ENCODE results near the gene SLC25A45.

The SLC25A45 gene

DNA sequence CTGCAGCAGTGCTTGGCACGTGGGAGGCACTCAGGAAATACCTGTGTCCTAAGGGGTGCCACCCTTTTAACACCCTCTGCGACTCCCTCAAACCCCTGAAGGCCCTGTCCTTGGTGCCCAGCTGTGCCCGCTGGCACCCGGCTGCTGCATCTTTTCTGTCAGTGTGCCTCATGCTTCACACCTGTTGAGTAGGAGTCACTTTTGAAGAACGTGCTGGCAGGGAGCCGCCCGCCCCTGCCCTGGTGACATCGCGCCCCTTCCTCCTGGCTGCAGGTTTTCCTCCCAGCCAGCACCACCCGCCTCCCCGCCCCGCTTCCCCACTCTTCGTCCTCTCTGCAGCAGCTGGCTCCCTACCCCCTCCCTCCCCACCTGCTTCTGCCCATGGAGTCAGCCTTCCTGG, 21.8 kb upstream of the SLC25A45 start:
- no peak for TF ChIP-seq POU6F1 (CRISPR knock-in tag; IDR thresholded peaks at IDR 0.05; ENCODE audit: borderline replicate concordance, low read depth)
- TF ChIP-seq ZFP30 (CRISPR knock-in tag; IDR thresholded peaks at IDR 0.05): no peak
- TF ChIP-seq ARNTL (CRISPR knock-in tag; IDR thresholded peaks at IDR 0.05; ENCODE audit: borderline replicate concordance, low read depth): no peak
- no peak for TF ChIP-seq TOX (CRISPR knock-in tag; IDR thresholded peaks at IDR 0.05; ENCODE audit: borderline replicate concordance)
- no peak for TF ChIP-seq BACH2 (CRISPR knock-in tag; IDR thresholded peaks at IDR 0.05; ENCODE audit: borderline replicate concordance)
- no peak for TF ChIP-seq PATZ1 (CRISPR knock-in tag; IDR thresholded peaks at IDR 0.05; ENCODE audit: borderline replicate concordance)
- no peak for TF ChIP-seq RARB (CRISPR knock-in tag; IDR thresholded peaks at IDR 0.05)
- TF ChIP-seq GLIS3 (CRISPR knock-in tag; IDR thresholded peaks at IDR 0.05): no peak
- TF ChIP-seq, protein P1, sequence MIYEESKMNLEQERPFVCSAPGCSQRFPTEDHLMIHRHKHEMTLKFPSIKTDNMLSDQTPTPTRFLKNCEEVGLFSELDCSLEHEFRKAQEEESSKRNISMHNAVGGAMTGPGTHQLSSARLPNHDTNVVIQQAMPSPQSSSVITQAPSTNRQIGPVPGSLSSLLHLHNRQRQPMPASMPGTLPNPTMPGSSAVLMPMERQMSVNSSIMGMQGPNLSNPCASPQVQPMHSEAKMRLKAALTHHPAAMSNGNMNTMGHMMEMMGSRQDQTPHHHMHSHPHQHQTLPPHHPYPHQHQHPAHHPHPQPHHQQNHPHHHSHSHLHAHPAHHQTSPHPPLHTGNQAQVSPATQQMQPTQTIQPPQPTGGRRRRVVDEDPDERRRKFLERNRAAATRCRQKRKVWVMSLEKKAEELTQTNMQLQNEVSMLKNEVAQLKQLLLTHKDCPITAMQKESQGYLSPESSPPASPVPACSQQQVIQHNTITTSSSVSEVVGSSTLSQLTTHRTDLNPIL (CRISPR knock-in tag; IDR thresholded peaks at IDR 0.05; ENCODE audit: low read depth): no peak
- TF ChIP-seq SNAI2 (CRISPR knock-in tag; IDR thresholded peaks at IDR 0.05): no peak
- TF ChIP-seq CSDC2 (CRISPR knock-in tag; IDR thresholded peaks at IDR 0.05): no peak
- TF ChIP-seq, protein P2, sequence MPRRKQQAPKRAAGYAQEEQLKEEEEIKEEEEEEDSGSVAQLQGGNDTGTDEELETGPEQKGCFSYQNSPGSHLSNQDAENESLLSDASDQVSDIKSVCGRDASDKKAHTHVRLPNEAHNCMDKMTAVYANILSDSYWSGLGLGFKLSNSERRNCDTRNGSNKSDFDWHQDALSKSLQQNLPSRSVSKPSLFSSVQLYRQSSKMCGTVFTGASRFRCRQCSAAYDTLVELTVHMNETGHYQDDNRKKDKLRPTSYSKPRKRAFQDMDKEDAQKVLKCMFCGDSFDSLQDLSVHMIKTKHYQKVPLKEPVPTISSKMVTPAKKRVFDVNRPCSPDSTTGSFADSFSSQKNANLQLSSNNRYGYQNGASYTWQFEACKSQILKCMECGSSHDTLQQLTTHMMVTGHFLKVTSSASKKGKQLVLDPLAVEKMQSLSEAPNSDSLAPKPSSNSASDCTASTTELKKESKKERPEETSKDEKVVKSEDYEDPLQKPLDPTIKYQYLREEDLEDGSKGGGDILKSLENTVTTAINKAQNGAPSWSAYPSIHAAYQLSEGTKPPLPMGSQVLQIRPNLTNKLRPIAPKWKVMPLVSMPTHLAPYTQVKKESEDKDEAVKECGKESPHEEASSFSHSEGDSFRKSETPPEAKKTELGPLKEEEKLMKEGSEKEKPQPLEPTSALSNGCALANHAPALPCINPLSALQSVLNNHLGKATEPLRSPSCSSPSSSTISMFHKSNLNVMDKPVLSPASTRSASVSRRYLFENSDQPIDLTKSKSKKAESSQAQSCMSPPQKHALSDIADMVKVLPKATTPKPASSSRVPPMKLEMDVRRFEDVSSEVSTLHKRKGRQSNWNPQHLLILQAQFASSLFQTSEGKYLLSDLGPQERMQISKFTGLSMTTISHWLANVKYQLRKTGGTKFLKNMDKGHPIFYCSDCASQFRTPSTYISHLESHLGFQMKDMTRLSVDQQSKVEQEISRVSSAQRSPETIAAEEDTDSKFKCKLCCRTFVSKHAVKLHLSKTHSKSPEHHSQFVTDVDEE (CRISPR knock-in tag; IDR thresholded peaks at IDR 0.05): no peak
- no peak for ATAC-seq

DNA sequence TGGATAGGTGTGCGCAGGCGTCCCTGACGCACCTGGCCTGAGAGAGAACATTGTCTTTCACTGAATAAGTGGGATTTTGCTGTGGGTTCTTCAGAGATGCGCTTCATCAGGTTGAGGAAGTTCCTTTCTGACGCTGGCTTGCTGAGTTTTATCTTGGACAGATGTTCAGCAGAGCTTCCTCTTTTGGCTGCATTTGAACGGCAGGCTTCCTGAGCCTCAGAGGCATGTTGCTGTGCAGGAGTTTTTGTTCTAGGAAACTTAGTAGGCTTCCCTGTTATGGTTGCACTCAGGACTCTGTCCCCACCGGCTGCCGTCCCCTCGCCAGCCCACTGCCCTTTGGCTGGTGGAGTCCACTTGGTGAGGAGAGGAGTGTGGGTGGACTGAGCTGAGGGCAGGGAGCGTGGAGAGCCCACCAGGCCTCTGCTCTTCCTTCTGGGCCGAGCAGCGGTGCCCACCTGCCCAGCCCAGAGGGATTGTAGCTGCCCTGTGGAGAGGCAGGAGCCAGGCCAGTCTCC, 21.2 kb upstream of the SLC25A45 start:
- TF ChIP-seq, protein P2 (CRISPR knock-in tag; IDR thresholded peaks at IDR 0.05): no peak
- TF ChIP-seq, protein P1 (CRISPR knock-in tag; IDR thresholded peaks at IDR 0.05; ENCODE audit: low read depth): no peak
- no peak for TF ChIP-seq ISL1 (CRISPR knock-in tag; IDR thresholded peaks at IDR 0.05)
- TF ChIP-seq ZNF565 (CRISPR knock-in tag; conservative IDR thresholded peaks at IDR 0.05; ENCODE audit: low read depth): no peak
- TF ChIP-seq BACH2 (CRISPR knock-in tag; IDR thresholded peaks at IDR 0.05; ENCODE audit: borderline replicate concordance): no peak
- no peak for TF ChIP-seq ZNF8 (CRISPR knock-in tag; IDR thresholded peaks at IDR 0.05)
- TF ChIP-seq SNAI2 (CRISPR knock-in tag; IDR thresholded peaks at IDR 0.05): no peak
- TF ChIP-seq CSRNP3 (CRISPR knock-in tag; IDR thresholded peaks at IDR 0.05): no peak
- no peak; the same call in 2 of the 3 replicates for ATAC-seq

Data from SK-N-SH treated with all-trans-retinoic acid at 6 μM for 48 hours (cell line).